GM12872 (cell line): ENCODE results near the gene TNFRSF8.

Experiments
- TF ChIP-seq, protein P1 (sequence below): IDR thresholded peaks from 3 replicates; pipeline ENCODE4 v1.5.1; 2011; ENCODE audit warnings: low read depth, mild to moderate bottlenecking, low read length, moderate library complexity; ENCODE audit not compliant: insufficient read depth

Gene TNFRSF8

DNA sequence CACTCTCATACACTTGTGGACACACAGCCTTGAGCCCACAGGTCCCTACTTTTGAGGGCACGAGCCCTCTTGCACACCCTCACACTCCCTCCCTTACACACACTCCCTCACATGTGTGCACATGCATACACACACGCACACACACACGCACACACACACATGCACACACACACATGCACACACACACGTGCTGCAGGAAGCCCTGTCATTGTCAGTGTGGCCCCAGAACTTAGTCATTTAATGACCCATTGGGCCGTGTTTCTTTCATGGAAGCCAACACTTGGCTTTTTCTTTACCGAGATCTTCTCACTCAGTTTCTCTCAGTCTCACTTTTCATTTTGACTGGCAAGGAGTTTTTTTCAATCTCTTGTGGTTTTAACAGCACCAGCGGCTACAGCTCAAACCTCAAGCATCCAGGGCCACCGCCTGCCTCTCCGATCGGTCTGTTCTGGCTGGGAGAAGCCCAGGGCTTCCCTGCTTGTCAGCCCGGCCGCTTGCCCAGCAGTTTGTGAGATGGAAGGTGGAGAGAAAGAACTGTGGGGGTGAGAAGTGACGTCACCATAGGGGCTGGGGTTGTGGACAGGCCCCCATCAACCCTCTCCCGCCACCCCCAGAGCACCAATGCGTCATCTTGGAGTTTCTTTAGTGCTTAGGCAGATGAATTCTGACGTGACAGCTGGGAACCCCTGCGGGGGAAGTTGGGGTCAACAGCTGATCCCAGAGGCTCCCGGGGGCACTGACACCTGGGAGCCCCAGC lies 15.8 kb upstream of the TNFRSF8 start:
- TF ChIP-seq, protein P1, sequence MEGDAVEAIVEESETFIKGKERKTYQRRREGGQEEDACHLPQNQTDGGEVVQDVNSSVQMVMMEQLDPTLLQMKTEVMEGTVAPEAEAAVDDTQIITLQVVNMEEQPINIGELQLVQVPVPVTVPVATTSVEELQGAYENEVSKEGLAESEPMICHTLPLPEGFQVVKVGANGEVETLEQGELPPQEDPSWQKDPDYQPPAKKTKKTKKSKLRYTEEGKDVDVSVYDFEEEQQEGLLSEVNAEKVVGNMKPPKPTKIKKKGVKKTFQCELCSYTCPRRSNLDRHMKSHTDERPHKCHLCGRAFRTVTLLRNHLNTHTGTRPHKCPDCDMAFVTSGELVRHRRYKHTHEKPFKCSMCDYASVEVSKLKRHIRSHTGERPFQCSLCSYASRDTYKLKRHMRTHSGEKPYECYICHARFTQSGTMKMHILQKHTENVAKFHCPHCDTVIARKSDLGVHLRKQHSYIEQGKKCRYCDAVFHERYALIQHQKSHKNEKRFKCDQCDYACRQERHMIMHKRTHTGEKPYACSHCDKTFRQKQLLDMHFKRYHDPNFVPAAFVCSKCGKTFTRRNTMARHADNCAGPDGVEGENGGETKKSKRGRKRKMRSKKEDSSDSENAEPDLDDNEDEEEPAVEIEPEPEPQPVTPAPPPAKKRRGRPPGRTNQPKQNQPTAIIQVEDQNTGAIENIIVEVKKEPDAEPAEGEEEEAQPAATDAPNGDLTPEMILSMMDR = no peak

DNA sequence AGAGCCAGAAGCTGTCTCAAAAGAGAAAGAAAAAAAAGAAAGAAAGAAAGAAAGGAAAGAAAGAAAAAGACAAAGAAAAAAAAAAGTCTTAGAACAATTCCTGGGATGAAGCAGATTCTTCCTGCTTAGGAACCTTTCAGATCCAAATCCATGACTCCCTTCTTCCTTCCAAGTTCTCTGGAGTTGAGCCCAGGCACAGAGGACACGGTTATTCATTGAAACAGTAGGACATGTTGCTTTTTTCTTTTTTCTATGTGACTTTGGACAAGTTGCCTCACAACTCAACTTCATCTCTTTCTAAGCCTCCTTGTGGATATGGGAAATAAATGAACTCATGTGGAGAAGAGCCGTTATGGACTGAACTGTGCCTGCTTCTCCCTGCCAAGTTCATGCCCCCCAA lies 14.7 kb upstream of the TNFRSF8 start:
- TF ChIP-seq, protein P1 = no peak

DNA sequence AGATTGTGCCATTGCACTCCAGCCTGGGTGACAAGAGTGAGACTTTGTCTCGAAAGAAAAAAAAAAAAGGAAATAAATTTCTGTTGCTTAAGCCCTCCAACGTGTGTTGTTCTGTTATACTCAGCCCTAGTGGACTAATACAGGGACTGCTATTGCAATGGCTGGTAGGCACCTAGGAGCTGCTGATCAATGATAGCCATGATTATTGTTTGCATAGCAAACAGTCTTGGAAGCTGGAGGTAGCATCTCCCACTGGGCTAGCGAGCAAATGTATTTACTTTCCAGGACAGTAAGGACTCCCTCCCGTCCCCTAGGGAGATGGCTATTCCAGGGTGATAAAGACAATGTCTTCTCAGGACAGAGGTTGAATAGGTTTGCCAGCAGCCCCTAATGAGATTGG lies 13.5 kb upstream of the TNFRSF8 start:
- TF ChIP-seq, protein P1 = peak; percentile 40; the same call in 2 of the 3 replicates

GRCh38 chr1:12051361-12051760 lies 11.7 kb upstream of the TNFRSF8 start:
- TF ChIP-seq, protein P1 = no peak

DNA sequence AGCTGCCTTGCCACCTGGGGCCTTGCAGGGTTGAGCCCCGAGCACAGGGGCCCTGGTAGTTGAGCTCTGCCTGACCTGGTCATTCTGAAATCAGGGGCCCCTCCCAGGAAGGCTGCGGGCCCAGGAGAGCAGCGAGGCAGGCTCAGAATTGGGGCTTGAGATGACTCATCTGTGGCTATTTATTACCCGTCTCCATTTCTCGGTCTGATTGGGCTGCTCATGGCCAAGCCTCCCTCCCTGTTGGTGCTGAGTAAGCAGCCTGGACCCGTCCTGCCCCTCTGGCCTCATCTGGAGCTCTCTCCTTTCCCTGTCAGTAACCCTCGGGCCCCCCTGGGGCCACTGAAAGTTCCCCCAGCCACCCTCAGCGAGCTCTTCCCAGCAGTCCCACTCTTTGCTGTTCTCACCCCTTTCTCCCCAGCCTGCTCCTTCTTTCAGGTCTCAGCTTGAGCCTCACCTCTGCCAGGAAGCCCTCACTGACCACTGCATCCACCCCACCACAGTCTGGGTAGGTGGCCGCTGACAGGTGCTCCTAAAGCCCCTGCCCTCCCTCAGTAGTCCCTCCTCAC lies 11.0 kb upstream of the TNFRSF8 start:
- TF ChIP-seq, protein P1 = no peak

DNA sequence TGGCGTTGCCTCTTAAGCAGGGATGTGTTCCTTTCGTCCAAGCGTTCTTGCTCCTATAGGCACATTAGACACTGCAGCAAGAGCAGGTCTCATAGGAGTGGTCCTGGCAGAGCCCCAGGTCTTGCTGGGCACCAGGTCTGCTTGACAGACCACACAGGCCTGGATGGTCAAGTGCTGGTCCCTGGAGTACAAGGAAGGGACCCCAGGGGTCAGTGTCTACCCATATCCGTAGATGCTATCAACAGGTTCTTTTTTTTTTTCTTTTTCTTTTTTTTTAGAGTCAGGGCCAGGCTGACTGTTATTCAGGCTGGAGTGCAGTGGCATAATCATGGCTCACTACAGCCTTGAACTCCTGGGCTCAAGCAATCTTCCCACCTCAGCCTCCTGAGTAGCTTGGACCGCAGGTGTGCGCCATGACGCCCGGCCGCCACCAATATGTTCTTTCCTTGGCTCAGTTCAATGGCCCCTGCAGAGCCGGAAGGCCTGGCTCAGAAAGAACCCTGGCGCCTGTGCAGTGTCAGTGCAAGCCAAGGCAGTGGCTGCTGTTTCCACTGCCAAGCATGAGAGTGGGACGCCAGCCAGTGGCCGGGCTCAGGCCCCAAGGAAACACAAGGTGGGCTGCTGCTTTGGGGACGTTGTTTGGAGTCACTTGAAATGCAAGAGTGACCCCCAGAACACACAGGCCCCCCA lies 10.0 kb upstream of the TNFRSF8 start:
- TF ChIP-seq, protein P1 = peak; percentile 25; the same call in 1 of the 3 replicates

- TF ChIP-seq, protein P1 = no peak
Measured at GRCh38 chr1:12053752-12054548, 9.2 kb upstream of the TNFRSF8 start.
